Transverse colon (tissue), 4 donors: ENCODE data around the gene LRPPRC.

Source experiments
- POLR2AphosphoS5 ChIP-seq, 3 donors: sonication (generic); formaldehyde crosslinking; IDR thresholded peaks; one replicate each; pipeline ENCODE4 v1.6.1; 2016; ENCODE audit warnings: antibody characterized with exemption in 3 of 3
- TF ChIP-seq, protein P1 (sequence below), 5 experiments: fragments of 200-600 bp in 3 of 5; fragments of 450-650 bp in 2 of 5; sonication (generic) in 3 of 5; IDR thresholded peaks; 1 replicate in 2 of 5; 2 replicates in 3 of 5; pipeline ENCODE4 v1.5.1; 2016 to 2017; ENCODE audit warnings: antibody characterized with exemption in 5 of 5, inconsistent platforms in 3 of 5, mild to moderate bottlenecking in 2 of 5, moderate library complexity in 1 of 5

DNA sequence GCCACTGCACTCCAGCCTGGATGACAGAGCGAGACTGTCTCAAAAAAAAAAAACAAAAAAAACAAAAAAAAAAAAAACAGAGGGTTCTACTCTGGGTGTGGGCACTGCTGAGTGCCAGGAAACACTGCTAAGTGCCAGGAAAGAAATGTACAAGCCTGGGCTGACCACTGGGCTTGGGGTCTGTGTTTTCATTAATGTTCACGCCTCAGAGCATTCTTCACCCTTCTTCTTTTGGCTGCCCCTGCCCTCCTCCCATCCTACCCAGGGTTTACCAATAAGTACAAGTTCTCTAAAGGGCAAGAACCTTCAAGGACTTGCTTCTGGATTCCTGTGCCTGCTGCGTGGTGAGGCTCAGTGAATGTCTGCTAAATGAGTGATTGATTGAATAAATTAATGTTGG, 49.3 kb upstream of the LRPPRC start:
- TF ChIP-seq, protein P1, sequence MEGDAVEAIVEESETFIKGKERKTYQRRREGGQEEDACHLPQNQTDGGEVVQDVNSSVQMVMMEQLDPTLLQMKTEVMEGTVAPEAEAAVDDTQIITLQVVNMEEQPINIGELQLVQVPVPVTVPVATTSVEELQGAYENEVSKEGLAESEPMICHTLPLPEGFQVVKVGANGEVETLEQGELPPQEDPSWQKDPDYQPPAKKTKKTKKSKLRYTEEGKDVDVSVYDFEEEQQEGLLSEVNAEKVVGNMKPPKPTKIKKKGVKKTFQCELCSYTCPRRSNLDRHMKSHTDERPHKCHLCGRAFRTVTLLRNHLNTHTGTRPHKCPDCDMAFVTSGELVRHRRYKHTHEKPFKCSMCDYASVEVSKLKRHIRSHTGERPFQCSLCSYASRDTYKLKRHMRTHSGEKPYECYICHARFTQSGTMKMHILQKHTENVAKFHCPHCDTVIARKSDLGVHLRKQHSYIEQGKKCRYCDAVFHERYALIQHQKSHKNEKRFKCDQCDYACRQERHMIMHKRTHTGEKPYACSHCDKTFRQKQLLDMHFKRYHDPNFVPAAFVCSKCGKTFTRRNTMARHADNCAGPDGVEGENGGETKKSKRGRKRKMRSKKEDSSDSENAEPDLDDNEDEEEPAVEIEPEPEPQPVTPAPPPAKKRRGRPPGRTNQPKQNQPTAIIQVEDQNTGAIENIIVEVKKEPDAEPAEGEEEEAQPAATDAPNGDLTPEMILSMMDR (IDR thresholded peaks at IDR 0.05) = no peak
- no peak for TF ChIP-seq POLR2AphosphoS5 (IDR thresholded peaks at IDR 0.05)
